GM12878 (cell line): ENCODE measurements around the gene ATXN1. TPM values are rescaled to one million over a fixed set of nuclear protein-coding genes. Genes with fewer than 3 reads are reported as not detected.

ENCODE experiments used
- ATF7 ChIP-seq: fragments of 450-650 bp; IDR thresholded peaks from 2 replicates; pipeline ENCODE4 v1.6.1; 2016; ENCODE audit warnings: low read depth, mild to moderate bottlenecking
- CBFB ChIP-seq: IDR thresholded peaks from 2 replicates; pipeline ENCODE4 v1.6.1; 2016; ENCODE audit warnings: antibody characterized with exemption, low read depth
- CREM ChIP-seq: IDR thresholded peaks from 2 replicates; pipeline ENCODE4 v1.6.1; 2014; ENCODE audit warnings: antibody characterized with exemption, low read depth
- FOS ChIP-seq: IDR thresholded peaks from 3 replicates; pipeline ENCODE4 v1.6.1; 2011; ENCODE audit warnings: borderline replicate concordance; ENCODE audit not compliant: insufficient read length; ENCODE audit errors: extremely low read depth
- IKZF1 ChIP-seq: fragments of 450-650 bp; conservative IDR thresholded peaks from 2 replicates; pipeline ENCODE4 v1.6.1; 2017; ENCODE audit warnings: antibody characterized with exemption, mild to moderate bottlenecking
- IKZF2 ChIP-seq, 2 experiments: fragments of 450-650 bp; IDR thresholded peaks; 2 replicates each; pipeline ENCODE4 v1.6.1; 2017; ENCODE audit warnings: mild to moderate bottlenecking in 2 of 2, moderate library complexity in 2 of 2
- JUNB ChIP-seq: IDR thresholded peaks from 2 replicates; pipeline ENCODE4 v1.6.1; 2016; ENCODE audit warnings: antibody characterized with exemption, mild to moderate bottlenecking
- KDM1A ChIP-seq: fragments of 200-600 bp; sonication (generic); IDR thresholded peaks from 2 replicates; pipeline ENCODE4 v1.6.1; 2016; ENCODE audit warnings: borderline replicate concordance
- MTA3 ChIP-seq: IDR thresholded peaks from 2 replicates; pipeline ENCODE4 v1.6.1; 2012; ENCODE audit warnings: low read length, inconsistent platforms, borderline replicate concordance
- NBN ChIP-seq: fragments of 450-650 bp; IDR thresholded peaks from 2 replicates; pipeline ENCODE4 v1.6.1; 2016
- NKRF ChIP-seq: fragments of 450-650 bp; conservative IDR thresholded peaks from 2 replicates; pipeline ENCODE4 v1.6.1; 2017; ENCODE audit warnings: mild to moderate bottlenecking, moderate library complexity
- NR2F1 ChIP-seq: fragments of 450-650 bp; conservative IDR thresholded peaks from 2 replicates; pipeline ENCODE4 v1.6.1; 2017; ENCODE audit warnings: mild to moderate bottlenecking
- PKNOX1 ChIP-seq: fragments of 450-650 bp; IDR thresholded peaks from 2 replicates; pipeline ENCODE4 v1.6.1; 2016; ENCODE audit warnings: mild to moderate bottlenecking
- PRDM15 ChIP-seq: fragments of 450-650 bp; formaldehyde crosslinking; IDR thresholded peaks from 2 replicates; pipeline ENCODE4 v1.4.0; 2020; ENCODE audit warnings: mild to moderate bottlenecking, moderate library complexity
- RAD21 ChIP-seq: IDR thresholded peaks from 2 replicates; pipeline ENCODE4 v1.6.1; 2011; ENCODE audit warnings: mild to moderate bottlenecking, low read depth, low read length, moderate library complexity; ENCODE audit not compliant: insufficient read depth
- RBBP5 ChIP-seq: fragments of 200-600 bp; sonication (generic); conservative IDR thresholded peaks from 2 replicates; pipeline ENCODE4 v1.6.1; 2016
- RUNX3 ChIP-seq: IDR thresholded peaks from 2 replicates; pipeline ENCODE4 v1.6.1; 2012; ENCODE audit warnings: low read length, inconsistent platforms
- STAT1 ChIP-seq: fragments of 450-650 bp; conservative IDR thresholded peaks from 2 replicates; pipeline ENCODE4 v1.6.1; 2014; ENCODE audit warnings: antibody characterized with exemption, mild to moderate bottlenecking
- ZNF24 ChIP-seq: fragments of 450-650 bp; IDR thresholded peaks from 2 replicates; pipeline ENCODE4 v1.6.1; 2017; ENCODE audit warnings: antibody characterized with exemption, mild to moderate bottlenecking
- ZNF384 ChIP-seq: IDR thresholded peaks from 2 replicates; pipeline ENCODE4 v1.6.1; 2012; ENCODE audit warnings: low read depth, mild to moderate bottlenecking, low read length, improper control_type of control experiment, borderline replicate concordance
- polyA plus RNA-seq, 11 experiments: library from polyadenylated mRNA; depleted of rRNA in 4 of 11; unstranded in 6 of 11; stranded (reverse) in 5 of 11; fragments of >200 nt; fragmentation: Nextera tagmentation in 4 of 11; fragmentation: Illumina TruSeq in 1 of 11; extraction: Ambion mirVana in 4 of 11; extraction: Trizol in 1 of 11; gene quantifications; 1 replicate in 1 of 11; 2 replicates in 10 of 11; pipeline versions ENCODE4 v1.2.1 to v1.2.3, GENCODE V29; 2011 to 2016; ENCODE audit warnings: inconsistent platforms in 2 of 11, missing spikeins in 2 of 11, low read depth in 1 of 11
- total RNA-seq, 4 experiments: library from RNA; depleted of rRNA in 3 of 4; stranded (reverse); fragments of >200 nt in 3 of 4; fragmentation: Illumina TruSeq in 1 of 4; extraction: Trizol in 1 of 4; gene quantifications; 2 replicates each; pipeline versions ENCODE4 v1.2.1 to v1.2.3, GENCODE V29; 2013 to 2021
- TF ChIP-seq, protein P1 (sequence below): IDR thresholded peaks from 2 replicates; pipeline ENCODE4 v1.6.1; 2011; ENCODE audit warnings: mild to moderate bottlenecking, low read depth, low read length, moderate library complexity; ENCODE audit not compliant: insufficient replicate concordance

The ATXN1 gene
- total and polyA plus RNA-seq, 10 of the 15 experiments (the other 5 are each of a cell fraction or from before 2014, with no cell fraction given), result 12.2 to 51.2 (median 20.5) TPM

DNA sequence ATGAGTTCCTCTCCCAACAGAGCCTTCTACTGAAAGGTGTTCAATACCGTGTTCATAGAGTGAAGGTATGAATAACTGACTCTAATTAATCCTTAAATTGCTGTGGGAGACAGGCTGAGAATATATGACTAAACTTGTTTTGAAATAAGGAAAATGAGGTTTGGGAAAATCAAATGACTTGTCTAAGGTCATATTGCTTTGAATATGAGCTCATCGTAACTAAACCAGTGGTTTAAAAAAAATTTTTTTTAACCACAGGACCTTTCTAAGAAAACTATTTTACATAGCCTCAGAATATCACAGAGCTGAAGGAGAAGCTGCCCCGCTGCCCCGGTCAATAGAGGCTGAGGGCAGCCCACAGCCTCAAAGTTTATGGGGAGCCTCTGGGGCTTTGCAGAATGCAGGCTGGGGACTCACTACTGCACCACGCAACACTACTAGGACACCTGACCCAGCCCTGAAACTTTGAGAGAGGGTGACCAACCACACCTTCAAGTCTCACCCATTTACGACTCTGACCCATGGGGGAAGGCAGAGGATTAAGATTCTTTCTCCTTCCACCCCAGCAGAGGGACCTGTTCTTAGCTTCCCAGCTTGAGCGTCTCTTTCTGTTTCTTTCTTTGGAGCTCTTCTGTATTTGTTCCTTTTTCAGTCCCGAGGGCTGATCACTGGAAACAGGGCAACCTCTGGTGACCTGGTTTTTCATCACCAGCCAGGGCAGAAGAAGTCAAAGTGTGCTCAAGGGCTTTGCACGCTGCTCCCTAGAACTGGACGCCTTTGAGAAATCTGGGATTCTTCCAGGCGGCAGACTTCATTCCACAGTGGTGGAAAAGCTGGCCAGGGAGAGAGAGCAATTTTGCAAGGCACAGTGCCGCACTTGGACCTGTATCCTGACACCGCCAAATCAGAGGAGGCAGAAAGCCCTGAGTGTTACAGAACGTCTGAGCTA is 220.2 kb downstream of the ATXN1 start (continued):
- no peak for TF ChIP-seq PRDM15
- TF ChIP-seq, protein P1, sequence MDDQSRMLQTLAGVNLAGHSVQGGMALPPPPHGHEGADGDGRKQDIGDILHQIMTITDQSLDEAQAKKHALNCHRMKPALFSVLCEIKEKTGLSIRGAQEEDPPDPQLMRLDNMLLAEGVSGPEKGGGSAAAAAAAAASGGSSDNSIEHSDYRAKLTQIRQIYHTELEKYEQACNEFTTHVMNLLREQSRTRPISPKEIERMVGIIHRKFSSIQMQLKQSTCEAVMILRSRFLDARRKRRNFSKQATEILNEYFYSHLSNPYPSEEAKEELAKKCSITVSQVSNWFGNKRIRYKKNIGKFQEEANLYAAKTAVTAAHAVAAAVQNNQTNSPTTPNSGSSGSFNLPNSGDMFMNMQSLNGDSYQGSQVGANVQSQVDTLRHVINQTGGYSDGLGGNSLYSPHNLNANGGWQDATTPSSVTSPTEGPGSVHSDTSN, result no peak
- TF ChIP-seq ATF7, result peak; percentile 84
- peak; percentile 43; the same call in 1 of the 2 replicates for TF ChIP-seq ZNF384
- no peak for TF ChIP-seq RBBP5
- TF ChIP-seq CBFB, result no peak
- no peak for TF ChIP-seq PKNOX1
- peak; percentile 48; the same call in 1 of the 2 replicates for TF ChIP-seq NR2F1
- TF ChIP-seq KDM1A, result no peak
- TF ChIP-seq RUNX3, result peak; percentile 86
- TF ChIP-seq MTA3, result no peak
- no peak for TF ChIP-seq STAT1
- TF ChIP-seq ZNF24, result 0 out of 2 replicates have a peak, but pooled peaks have one; percentile 38
- TF ChIP-seq JUNB, result no peak
- no peak for TF ChIP-seq NBN
- TF ChIP-seq CREM, result 0 out of 2 replicates have a peak, but pooled peaks have one; percentile 11
- TF ChIP-seq IKZF2 (IDR thresholded peaks at IDR 0.05), result peak; percentile 59 to 66; a peak in 3 of 4 replicates
- TF ChIP-seq NKRF, result no peak
- no peak for TF ChIP-seq FOS
- peak; percentile 27; the same call in 1 of the 2 replicates for TF ChIP-seq IKZF1
- TF ChIP-seq RAD21, result 0 out of 2 replicates have a peak, but pooled peaks have one; percentile 23
